Prostate gland (tissue), 2 donors: ENCODE measurements around the gene GNAQ. TPM values are rescaled to one million over a fixed set of nuclear protein-coding genes. Genes with fewer than 3 reads are reported as not detected.

Experiments used
- DNase-seq: peaks from one replicate; pipeline ENCODE4 v3.0.0-alpha.2; 2019; ENCODE audit warnings: low spot score
- H3K27ac ChIP-seq, 2 donors: fragments of 200-600 bp; sonication (generic); 2 replicates each; pipeline ENCODE4 v1.5.1; 2017 to 2019
- H3K27me3 ChIP-seq: fragments of 200-600 bp; sonication (generic); replicated peaks from 2 replicates; pipeline ENCODE4 v1.5.1; 2019; ENCODE audit not compliant: insufficient read depth
- H3K36me3 ChIP-seq, 2 donors: fragments of 200-600 bp; sonication (generic); 1 replicate in 1 of 2; 2 replicates in 1 of 2; pipeline versions ENCODE4 v1.5.1 to v1.8.1; 2017 to 2019
- H3K4me1 ChIP-seq: fragments of 200-600 bp; sonication (generic); replicated peaks from 2 replicates; pipeline ENCODE4 v1.5.1; 2019
- H3K4me3 ChIP-seq, 2 donors: fragments of 200-600 bp; sonication (generic); 2 replicates each; pipeline ENCODE4 v1.5.1; 2017 to 2019
- H3K9me3 ChIP-seq: fragments of 200-600 bp; sonication (generic); 2 replicates; pipeline ENCODE4 v1.5.1; 2017
- POLR2A ChIP-seq: fragments of 450-650 bp; IDR thresholded peaks from one replicate; pipeline ENCODE4 v1.6.1; 2016; ENCODE audit warnings: antibody characterized with exemption, mild to moderate bottlenecking
- POLR2AphosphoS5 ChIP-seq: sonication (generic); formaldehyde crosslinking; IDR thresholded peaks from one replicate; pipeline ENCODE4 v1.6.1; 2017; ENCODE audit warnings: antibody characterized with exemption
- WGBS: methylation state at CpG from one replicate; pipeline ENCODE4 v1.1.5; 2018; 5-methylcytosine and 5-hydroxymethylcytosine counted together
- intact Hi-C: fragments of 100-400 bp; cut with DNase I; formaldehyde crosslinking; loops from one replicate; pipeline ENCODE4 v1.14.2; 2022
- total RNA-seq, 2 donors: library from RNA; depleted of rRNA; stranded (reverse); fragments of >200 nt; gene quantifications; one replicate each; pipeline ENCODE4 v1.1.0, GENCODE V29; 2016
- TF ChIP-seq, protein P1 (sequence below), 4 experiments: fragments of 200-600 bp in 2 of 4; fragments of 450-650 bp in 2 of 4; sonication (generic) in 2 of 4; IDR thresholded peaks; 1 replicate in 3 of 4; 2 replicates in 1 of 4; pipeline ENCODE4 v1.5.1; 2016 to 2019; ENCODE audit warnings: antibody characterized with exemption in 4 of 4, mild to moderate bottlenecking in 2 of 4, moderate library complexity in 2 of 4

The GNAQ gene
- total RNA-seq, 2 donors from 2014 or later, result 35.0 to 43.7 TPM

GRCh38 chr9:78001946-78002731, 29.5 kb downstream of the GNAQ start:
- no peak overlapping the region for H3K27ac ChIP-seq
- TF ChIP-seq POLR2AphosphoS5, result no peak
- 94% methylated on average over 4 of the region's 4 CpGs for WGBS
- H3K4me1 ChIP-seq, result peaks cover 4% of the 10 kb centered on the region
- H3K27me3 ChIP-seq, result no peaks in the 10 kb centered on the region
- intact Hi-C loops, result no loop called here
- no peak for DNase-seq
- no peaks in the 10 kb centered on the region for H3K9me3 ChIP-seq
- no peaks in the 10 kb centered on the region for H3K36me3 ChIP-seq
- H3K4me3 ChIP-seq, result no peak overlapping the region

GRCh38 chr9:78000221-78000620, 31.4 kb downstream of the GNAQ start:
- DNase-seq, result no peak
- TF ChIP-seq POLR2AphosphoS5, result no peak
- TF ChIP-seq POLR2A, result no peak
- TF ChIP-seq, protein P1, sequence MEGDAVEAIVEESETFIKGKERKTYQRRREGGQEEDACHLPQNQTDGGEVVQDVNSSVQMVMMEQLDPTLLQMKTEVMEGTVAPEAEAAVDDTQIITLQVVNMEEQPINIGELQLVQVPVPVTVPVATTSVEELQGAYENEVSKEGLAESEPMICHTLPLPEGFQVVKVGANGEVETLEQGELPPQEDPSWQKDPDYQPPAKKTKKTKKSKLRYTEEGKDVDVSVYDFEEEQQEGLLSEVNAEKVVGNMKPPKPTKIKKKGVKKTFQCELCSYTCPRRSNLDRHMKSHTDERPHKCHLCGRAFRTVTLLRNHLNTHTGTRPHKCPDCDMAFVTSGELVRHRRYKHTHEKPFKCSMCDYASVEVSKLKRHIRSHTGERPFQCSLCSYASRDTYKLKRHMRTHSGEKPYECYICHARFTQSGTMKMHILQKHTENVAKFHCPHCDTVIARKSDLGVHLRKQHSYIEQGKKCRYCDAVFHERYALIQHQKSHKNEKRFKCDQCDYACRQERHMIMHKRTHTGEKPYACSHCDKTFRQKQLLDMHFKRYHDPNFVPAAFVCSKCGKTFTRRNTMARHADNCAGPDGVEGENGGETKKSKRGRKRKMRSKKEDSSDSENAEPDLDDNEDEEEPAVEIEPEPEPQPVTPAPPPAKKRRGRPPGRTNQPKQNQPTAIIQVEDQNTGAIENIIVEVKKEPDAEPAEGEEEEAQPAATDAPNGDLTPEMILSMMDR (IDR thresholded peaks at IDR 0.05), result no peak
- no peaks in the 10 kb centered on the region for H3K36me3 ChIP-seq
- H3K9me3 ChIP-seq, result no peaks in the 10 kb centered on the region
- intact Hi-C loops, result no loop called here
- no peak overlapping the region for H3K4me3 ChIP-seq
- WGBS, result 95% methylated on average over 2 of the region's 2 CpGs
- H3K27me3 ChIP-seq, result no peaks in the 10 kb centered on the region
- H3K27ac ChIP-seq, result no peak overlapping the region
- H3K4me1 ChIP-seq, result peaks cover 4% of the 10 kb centered on the region

- TF ChIP-seq POLR2A, result no peak
- no peak for TF ChIP-seq POLR2AphosphoS5
- TF ChIP-seq, protein P1 (IDR thresholded peaks at IDR 0.05), result no peak
- Histone ChIP-seq H3K36me3 (no peaks in the 10 kb centered on the region), H3K4me1 (peaks cover 4% of the 10 kb centered on the region), H3K9me3 (no peaks in the 10 kb centered on the region), H3K27me3 (no peaks in the 10 kb centered on the region), H3K4me3 (no peak overlapping the region), H3K27ac (no peak overlapping the region)
- 42% methylated on average over 2 of the region's 2 CpGs for WGBS
- no peak for DNase-seq
- intact Hi-C loops, result no loop called here
Measured at GRCh38 chr9:77999231-77999631, 32.4 kb downstream of the GNAQ start.

GRCh38 chr9:77997611-77998284, 33.9 kb downstream of the GNAQ start:
- no peak overlapping the region for H3K4me3 ChIP-seq
- H3K36me3 ChIP-seq, result no peaks in the 10 kb centered on the region
- TF ChIP-seq, protein P1 (IDR thresholded peaks at IDR 0.05), result no peak
- TF ChIP-seq POLR2A (no peak), POLR2AphosphoS5 (no peak)
- H3K27me3 ChIP-seq, result no peaks in the 10 kb centered on the region
- no peak overlapping the region for H3K27ac ChIP-seq
- 84% methylated on average over 16 of the region's 16 CpGs for WGBS
- no peaks in the 10 kb centered on the region for H3K9me3 ChIP-seq
- DNase-seq, result no peak
- intact Hi-C loops, result no loop called here
- H3K4me1 ChIP-seq, result peaks cover 4% of the 10 kb centered on the region

DNA sequence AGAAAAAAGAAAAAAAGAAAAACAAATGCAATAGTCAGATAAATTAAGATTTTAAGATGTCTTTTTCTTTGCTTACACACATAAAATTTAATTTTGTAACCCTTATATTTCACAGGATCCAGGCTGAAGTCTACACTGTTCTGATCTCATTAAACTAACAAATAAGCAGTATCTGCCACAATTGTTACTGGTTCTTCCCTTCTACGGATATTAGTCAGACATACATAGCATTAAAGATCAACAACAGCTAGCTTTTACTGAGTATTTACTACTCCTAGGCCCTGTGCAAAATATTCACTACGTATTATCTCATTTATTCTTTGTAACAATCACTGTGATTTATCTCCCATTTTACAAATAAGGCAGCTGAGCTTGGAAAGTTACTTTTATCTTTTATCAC, 34.9 kb downstream of the GNAQ start:
- no peak for DNase-seq
- 84% methylated on average over 2 of the region's 2 CpGs for WGBS

More for the DNA sequence above, 34.9 kb downstream of the GNAQ start:
- Histone ChIP-seq H3K9me3 (no peaks in the 10 kb centered on the region), H3K27me3 (no peaks in the 10 kb centered on the region), H3K36me3 (no peaks in the 10 kb centered on the region), H3K27ac (no peak overlapping the region), H3K4me1 (peaks cover 4% of the 10 kb centered on the region), H3K4me3 (no peak overlapping the region)
- intact Hi-C loops, result no loop called here
- TF ChIP-seq POLR2AphosphoS5 (no peak), POLR2A (no peak)
- TF ChIP-seq, protein P1 (IDR thresholded peaks at IDR 0.05), result no peak
